ENCODE results near the gene MPG.

Gene MPG

DNA sequence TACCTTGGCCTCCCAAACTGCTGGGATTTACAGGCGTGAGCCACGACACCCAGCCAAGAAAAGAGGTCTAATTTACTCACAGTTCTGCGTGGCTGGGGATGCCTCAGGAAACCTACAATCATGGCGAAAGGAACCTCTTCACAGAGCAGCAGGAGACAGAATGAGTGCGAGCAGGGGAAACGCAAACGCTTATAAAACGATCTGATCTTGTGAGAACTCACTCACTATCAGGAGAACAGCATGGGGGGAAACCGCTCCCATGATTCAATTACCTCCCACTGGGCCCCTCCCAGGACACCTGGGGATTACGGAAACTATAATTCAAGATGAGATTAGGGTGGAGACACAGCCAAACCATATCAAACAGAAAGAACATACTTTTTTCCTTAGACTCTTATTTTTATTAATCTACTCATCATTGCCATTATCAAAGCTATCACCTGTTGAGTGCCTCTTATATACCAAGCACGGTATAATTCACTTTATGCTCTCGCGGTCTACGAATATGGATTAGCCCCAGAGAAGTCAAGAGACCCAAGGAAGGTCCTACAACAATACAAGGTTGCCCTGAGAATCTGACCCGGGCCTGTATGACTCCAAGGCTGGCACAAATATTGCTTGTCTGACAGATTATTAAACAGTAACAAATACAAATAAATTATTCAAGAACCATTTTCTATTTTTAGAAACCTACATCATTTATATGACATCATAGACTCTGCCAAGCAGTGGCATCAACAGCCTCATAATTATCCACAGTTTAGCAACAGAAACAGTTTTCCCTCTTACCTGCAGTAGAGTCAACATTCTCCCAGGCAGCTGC, 27.0 kb upstream of the MPG start:
- no peak for DNase-seq

DNA sequence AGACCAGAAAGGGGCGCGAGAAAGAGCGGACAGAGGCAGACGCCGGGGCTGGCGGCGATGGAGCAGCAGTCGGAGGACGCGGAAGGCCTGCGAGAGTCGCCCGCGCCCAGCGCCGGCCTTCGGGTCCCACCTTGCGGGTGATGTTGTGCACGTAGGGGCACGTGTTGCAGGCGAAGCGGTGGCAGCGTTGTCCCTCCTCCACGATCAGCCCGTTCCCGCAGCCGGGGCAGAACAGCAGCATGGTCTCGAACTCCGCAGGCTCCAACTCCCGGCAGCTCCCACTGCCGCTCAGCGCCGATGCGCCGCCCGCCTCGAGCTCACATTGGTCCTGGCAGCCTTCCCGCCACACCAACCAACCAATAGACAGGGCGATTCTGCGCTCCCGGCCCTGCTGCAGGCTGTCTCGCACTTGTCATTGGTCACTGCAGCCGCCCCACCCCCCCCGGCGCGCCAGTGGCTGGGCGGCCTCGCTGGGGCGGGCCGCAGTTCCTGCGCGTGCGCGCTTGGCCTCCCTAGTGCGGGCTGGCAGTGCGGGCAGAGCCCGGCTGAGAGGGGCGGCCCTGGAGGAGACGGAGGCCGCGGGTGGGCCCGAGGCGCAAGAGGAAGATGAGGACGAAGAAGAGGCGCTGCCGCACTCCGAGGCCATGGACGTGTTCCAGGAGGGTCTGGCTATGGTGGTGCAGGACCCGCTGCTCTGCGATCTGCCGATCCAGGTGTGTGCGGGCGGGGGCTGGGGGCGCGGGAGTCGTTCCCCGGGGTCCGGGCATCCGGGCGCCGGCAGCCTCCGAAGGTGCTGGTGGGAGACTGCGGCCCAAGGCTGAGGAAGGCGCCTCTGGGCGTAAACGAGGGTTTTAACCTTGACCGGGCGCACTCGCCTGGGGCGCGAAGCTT, 24.4 kb upstream of the MPG start, which contains the start of the genes POLR3K and SNRNP25:
POLR3K (minus strand) TSS at position 263 of the 891 bp plus-strand sequence; CDS start at position 241, 22 bp downstream.
SNRNP25 (plus strand) TSS at position 483 of the 891 bp plus-strand sequence; CDS start at position 672, 189 bp downstream.
- DNase-seq: peak; percentile 98

DNA sequence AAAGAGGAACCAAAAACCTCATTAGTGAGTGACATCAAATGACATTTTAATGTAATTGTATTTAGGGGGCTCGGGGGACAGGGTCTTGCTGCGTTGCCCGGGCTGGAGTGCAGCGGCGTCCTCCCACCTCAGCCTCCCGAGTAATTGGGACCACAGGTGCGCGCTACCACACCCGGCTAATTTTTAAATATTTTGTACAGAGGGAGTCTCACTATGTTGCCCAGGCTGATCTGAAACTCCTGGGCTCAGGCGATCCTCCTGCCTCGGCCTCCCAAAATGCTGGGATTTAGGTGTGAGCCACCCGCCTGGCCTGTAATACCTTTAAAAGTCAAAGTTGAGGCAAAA, 23.8 kb upstream of the MPG start:
- no peak for DNase-seq

DNA sequence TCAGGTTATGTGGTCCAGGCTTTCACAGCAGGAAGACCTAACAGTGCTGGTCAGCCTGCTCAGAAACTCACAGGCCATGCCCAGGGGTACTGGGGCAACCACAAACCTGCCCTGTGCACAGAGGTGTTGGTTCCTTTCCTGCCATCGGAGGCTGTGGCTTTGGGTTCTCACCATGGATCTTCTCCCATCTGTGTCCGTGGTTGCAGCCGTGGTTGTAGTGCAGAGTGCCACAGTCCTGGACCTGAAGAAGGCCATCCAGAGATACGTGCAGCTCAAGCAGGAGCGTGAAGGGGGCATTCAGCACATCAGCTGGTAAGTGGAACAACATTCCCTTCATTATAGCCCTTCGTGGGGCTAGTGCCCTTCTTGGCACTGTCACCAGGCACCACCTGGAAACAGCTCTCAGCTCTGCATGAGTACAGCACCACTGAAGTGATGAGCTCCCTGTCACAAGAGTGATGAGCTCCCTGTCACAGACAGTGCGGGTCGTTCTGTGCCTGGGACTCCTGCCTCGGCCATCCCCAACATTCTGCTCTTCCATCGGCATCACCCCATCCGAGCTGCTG, 22.4 kb upstream of the MPG start:
- no peak for DNase-seq

DNA sequence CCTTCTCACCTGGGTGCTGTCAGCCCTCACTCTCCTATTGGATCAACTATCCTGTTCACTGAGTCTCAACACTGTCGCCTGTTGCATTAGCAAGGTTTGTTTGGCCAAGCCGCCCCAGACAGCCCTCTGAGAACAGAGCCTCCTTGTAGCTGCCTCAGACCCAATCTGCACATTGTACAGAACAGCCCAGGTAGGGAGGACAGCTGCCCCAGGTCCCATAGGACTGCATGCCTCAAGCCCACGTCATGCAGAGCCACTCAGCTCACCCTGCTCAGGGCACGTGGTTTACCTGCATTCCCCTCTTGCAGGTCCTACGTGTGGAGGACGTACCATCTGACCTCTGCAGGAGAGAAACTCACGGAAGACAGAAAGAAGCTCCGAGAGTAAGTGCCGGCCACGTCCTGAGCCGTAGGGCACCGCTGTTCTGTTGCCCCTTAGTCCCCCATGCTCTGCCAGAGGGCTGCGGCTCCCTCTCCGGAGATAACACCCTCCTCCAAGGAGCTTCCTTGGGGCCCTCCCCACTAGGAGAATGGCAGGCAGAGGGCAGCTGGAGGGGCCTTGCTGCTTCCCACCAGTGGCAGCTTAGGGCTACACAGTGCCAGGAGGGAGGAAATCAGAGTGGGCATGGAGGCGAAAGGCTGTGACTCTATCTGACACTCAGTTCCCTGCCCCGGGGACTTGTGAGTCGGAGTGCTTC, 21.6 kb upstream of the MPG start:
- no peak for DNase-seq

DNA sequence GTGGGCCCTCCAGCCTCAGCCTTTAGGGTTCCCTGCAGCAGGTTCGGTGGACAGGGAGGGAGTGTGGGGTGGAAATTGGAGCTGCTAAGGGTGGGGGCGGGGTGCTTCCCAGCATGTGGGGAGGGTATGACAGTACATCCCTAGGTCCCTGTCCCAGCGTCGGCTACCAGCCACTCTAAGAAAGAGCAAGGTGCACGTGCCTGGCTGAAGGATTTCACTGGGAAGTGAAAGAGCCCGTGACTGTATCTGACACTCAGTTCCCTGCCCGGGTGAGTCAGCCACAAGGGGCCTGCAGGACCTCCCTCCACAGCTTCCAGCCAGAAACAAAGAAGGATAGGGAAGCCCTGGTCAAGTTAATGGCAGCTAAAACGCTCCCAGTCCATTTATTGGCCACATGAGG, 20.3 kb upstream of the MPG start:
- no peak for DNase-seq

DNA sequence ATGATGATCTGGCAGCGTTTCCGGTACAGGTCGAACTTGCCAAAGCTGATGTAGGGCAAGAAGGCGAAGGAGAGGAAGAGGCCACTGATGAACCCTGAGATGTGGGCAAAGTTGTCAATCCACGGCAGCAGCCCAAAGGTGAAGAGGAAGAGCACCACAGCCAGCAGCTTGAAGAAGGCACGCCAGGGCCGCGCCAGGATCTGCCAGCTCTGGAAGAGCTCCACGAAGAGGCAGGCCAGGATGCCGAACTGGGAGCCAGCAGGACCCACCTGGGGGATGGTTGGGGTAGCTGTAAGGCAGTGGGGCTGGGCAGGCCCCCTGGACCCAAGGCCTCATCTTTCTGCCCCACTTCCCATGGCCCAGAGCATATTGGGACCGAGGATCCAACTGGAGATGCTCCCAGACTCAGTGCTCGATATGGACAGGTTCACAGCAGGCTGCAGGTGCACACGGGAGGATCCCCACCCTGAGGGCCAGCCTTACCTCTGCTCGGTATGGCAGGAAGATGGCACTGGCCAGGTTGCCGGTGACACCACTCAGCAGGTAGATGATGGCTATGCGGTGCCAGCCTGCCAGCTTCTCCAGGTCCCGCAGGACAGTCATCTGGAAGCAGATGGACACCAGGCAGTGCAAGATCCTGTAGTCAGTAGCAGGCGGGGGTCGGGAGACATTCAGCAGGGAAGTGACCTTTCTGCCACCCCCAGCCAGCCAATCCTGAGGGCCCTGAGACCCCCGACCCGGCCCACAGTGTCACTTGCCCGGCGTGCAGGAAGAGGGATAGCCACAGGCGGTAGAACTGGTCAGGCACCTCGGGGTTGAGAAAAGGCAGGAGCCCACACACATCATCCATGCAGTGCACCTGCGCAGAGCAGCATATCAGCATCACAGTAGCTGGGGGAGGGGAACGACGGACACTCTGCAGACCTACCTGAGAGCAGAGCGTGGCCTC, 19.3 kb upstream of the MPG start:
- DNase-seq: no peak

DNA sequence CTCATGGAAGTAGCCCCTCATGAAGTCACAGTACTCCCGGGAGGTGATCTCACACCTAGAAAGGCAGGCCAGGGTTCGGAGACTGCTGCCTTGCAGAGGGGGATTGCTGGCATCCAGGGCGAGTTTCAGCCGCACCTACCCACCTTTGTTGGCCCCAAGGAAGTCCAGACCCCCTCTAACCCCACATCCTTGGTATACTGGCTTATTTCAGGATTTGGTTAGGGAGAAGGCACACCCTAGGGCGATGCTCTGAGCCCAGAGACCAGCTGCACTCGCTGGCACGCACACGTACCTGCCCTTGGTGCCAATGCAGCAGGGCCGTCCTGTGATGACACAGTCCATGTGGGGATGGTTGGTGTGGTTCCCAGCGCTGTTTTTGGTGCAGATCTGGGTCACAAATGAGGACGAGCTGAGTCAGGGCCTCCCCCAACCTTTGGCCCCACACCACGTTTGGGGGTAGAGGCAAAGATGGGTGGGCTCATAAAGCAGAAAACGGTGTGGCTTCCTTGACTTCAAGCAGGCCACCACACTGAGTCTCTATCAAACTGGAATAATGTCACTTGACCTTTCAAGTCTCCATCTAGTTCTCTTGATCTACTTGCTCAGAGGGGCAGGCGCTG, 18.5 kb upstream of the MPG start:
- no peak for DNase-seq

DNA sequence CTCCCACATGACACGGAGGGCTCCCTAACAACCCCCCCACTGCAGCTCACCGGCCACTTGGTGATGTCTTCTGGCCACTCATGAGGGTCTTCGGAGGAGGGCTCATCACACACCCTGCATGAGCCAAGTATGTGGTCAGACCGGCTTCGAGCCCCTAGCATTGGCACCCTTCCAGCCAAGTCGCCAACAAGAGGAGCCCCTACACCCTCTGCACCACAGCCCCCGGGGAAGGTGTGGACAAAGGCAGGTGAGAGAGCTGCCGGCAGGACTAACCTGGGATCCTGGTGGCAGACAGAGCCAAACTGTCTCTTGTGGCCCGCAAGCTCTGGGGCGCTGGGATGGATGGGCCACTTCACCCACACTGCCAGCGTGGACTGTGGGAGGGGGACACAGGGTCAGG, 17.9 kb upstream of the MPG start:
- no peak for DNase-seq

DNA sequence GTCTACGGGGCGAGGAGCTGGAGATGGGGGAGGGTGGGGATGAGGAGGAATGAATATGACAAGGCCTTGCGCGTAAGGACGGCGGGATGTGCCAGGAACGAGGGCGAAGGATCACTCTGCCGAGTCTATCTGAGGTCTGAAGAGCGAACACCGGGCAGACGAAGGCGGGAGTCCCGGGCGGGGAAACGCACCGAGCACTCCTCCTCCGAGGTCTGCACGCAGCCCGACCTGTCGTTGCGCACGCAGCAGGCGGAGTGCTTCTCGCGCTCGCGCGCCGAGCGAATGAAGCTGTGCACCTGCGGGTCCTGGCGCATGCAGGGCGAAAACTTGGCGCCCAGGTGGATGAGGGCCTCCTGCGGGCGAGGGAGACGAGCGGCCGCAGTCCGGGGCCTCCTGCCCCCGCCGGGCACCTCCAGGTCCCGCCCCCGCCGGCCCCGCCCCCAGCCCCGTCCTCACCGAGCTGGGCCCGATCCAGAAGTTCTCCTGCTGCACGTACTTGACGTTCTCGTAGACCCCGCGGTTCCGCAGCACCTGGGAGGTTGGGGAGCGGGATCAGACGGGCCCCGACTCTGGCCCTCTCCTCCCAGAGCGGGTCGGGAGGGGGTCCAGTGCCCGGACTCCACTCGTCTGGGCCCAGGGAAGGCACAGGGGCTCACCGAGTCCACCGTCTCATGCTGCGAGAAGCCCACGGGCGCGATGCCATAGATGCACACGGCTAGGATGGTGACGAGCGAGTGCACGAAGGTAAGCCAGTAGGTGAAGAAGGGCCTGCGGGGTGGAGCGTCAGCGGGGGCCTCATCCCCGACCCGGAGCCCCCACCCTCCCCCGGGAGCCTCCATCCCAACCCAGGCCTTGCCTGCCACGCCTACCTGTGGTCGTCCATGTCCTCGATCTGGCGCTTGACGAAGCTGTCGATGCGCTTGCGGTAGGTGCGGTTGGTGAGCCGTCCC, 16.8 kb upstream of the MPG start:
- no peak for DNase-seq

DNA sequence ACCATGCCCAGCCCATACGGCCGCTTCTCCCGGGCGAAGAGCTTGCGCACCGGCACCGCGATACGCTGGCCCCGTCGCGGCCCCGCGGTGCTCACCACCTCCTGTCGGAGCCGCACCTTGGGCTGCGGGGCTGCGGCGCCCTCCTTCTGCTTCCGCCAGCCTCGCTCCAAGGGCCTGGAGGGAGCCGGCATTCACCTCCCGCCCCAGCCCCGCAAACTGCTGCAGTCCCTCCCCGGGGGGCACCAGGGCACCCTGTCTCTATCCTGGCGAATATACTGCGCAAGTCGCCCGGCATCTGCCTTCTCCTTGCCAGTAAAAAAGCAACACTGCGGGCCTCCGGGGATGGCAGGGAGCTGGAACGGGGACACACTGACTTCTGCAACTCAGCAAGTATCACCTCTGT, 16.1 kb upstream of the MPG start:
- no peak for DNase-seq

DNA sequence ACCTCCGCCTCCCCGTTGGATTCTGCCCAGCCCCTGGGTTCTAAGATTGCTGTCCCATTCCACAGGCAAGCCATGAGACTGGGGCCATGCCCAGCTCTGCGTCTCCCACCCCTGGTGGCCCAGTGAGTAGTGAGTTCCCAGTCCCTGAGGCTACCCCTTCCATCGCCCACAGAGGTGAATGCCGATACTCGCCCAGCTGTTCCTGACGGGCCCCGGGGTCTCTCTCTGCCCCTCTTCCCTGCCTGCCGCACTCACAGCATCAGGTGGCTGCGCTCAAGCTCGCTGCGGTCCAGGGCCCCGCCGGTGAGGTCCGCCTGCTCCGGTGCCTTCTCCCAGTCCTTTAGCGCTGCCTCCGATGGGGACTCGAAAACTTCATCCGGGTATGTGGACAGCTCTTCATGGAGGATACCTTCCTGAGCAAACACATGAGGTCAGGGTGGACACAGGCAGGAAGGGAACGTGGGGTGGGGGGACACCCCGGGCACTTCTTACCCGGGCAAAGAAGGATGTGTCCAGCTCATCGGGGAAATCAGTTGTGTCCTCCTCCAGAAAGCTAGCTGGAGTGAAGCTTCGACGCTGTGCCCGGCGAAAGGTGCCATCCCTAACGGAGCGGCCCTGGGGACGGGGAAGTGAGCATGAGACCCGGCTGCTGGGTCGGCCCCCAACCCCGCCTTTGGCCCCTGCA, 15.6 kb upstream of the MPG start:
- DNase-seq: no peak

DNA sequence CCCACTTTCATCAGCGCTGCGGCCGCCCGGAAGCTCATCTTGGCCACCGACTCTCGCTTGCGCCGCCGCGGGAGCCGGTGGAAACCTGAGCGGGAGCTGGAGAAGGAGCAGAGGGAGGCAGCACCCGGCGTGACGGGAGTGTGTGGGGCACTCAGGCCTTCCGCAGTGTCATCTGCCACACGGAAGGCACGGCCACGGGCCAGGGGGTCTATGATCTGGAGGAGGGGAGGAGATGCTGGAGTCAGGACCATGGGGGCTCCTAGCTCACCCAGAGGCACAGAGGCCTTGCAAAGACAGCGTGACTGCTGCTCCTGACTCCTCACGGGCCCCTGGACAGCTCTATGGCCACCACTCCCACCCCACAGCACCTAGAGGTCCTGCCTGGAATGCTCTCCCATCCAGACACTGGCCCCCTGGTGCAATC, 15.0 kb upstream of the MPG start:
- no peak for DNase-seq

DNA sequence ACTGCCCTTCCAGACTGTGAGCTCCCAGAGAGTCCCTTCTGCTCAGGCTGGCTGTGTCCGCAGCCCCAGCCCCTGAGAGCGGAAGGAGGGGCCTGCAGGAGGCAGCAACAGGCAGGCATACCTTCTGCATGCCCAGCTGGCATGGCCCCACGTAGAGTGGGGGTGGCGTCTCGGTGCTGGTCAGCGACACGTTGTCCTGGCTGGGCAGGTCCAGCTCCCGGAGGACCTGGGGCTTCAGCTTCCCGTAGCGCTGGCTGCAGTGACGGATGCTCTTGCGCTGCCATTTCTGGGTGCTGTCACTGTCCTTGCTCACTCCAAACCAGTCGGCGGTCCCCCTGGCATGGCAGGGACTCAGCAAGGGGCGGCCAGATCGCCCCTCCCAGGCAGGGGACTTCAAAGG, 14.6 kb upstream of the MPG start:
- no peak for DNase-seq

DNA sequence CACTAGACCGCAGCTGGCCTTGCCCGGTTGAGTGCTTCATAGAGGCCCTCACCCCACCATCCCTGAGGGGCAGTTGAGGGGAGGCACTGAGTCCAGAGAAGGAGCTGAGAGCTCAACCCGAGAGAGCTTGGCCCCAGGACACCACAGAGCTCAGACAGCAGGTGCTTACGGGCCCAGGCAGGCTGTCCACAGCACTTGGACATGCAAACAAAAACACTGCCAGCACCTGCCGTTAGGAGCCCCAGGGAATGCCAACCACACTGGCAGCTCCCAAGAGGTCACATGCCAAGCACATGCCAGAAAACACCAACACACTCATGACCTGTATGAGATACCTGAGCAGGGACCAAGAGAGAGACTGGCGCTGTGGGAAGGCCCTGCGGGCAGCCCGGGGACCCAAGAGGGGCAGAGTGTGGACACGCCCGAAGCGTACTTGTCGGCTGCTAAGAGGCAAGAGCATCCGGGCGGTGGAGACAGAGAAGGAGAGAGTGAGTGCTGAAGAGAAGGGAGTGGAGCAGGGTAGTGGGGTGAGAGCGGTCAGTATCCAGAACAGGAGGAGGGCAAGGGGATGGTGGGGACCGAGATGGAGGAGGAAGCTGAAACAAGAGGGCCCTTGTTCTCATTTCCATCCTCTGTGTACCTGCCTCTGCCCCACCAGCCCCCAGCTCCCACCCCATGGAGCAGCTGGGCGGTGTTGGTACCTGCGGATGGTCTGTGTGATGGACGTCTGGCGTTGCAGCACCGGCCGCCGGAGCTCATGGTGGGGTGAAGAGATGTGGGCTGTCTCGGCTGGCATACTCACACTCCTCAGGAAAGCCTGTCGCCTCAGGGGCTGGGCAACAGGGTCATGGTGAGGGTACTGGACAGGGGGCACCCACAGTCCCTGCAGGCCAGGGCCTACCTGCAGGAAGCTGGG, 13.8 kb upstream of the MPG start:
- DNase-seq: no peak

DNA sequence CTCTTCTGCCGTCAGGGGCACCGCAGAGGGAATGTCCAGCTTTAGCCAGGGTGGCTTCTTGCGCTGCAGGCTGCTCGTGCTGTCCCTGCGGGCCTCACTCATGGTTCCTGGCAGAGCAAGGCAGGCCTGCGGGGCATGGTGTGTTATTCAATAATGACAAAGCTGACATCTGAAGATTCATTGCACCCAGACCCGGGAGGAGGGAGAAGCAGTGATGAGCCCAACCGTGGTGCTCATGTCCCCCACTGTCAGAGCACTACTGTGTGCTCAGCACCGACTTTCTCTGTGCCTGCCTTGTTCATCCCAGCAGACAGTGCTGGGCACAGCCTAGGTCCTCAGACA, 13.1 kb upstream of the MPG start:
- DNase-seq: no peak

DNA sequence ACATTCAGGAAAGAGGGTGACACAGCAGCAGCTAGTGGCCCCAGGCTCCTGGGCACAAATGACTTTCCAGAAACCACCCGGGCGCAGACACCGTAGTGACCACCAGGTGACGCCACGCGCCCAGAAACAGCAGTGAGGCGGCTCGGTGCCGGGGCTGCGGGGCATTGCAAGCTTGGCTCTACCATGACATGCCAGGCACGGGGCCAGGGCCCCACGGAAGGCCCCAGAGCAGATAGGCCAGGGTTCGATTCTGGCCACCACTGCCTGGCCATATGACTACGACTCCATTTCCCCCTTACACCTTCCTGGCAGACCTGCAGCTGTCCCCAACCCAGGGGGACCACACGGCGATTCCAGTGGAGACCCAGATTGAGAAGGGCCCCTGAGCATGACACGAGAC, 12.3 kb upstream of the MPG start:
- DNase-seq: peak; percentile 78
